ENCODE measurements around the gene IFFO2.

IFFO2 gene

GRCh38 chr1:18866846-18867245 is 89.6 kb downstream of the IFFO2 start:
- H3K4me3 ChIP-seq (ENCODE audit: low read length): no peak overlapping the region
- DNase-seq (ENCODE audit: low read depth): no peak
- no peak for TF ChIP-seq CTCF (IDR thresholded peaks at IDR 0.05; ENCODE audit: insufficient read depth, low read depth, low read length, missing control alignments)

GRCh38 chr1:18866314-18866713 is 90.2 kb downstream of the IFFO2 start:
- no peak for TF ChIP-seq CTCF (IDR thresholded peaks at IDR 0.05; ENCODE audit: insufficient read depth, low read depth, low read length, missing control alignments)
- DNase-seq (ENCODE audit: low read depth): no peak
- H3K4me3 ChIP-seq (ENCODE audit: low read length): no peak overlapping the region

DNA sequence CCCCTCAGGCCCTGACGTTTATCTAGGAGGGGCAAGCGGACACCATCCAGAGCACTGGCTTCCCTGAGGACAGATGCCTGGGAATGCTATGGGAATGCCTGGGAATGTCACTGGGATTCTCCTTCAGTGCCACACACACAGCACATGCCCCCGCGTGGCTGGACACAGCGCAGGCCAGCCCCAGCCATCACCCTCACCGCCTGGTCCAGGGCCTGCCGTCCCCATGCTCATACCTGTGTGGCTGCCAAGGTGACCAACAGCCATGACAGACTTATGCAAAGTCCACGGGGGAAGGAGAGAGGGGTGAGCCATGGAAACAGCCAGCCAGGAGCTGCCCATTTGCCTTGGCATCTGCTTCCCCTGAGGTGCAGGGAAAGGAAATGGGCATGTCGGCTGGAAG is 91.3 kb downstream of the IFFO2 start:
- DNase-seq (ENCODE audit: low read depth): no peak
- H3K4me3 ChIP-seq (ENCODE audit: low read length): no peak overlapping the region
- no peak for TF ChIP-seq CTCF (IDR thresholded peaks at IDR 0.05; ENCODE audit: insufficient read depth, low read depth, low read length, missing control alignments)

DNA sequence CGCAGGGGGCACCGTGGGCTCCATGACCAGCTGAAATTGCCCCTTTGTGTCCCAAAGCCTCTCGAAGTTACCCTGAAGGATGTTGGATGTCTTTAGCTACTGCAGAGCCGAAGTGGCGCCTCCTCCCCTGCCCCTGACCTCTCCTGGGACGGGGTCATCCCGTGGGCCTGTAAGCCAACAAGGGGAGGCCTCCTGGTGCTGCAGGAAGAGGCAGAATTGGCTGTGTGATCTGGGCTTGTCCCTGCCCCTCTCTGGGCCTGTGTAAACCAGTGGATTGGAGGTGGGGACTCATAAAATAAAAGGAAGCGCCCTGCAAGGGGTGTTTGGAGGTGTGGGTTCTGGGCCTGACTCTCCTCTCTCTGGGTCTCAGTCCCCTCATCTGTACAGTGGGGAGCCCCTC is 94.9 kb downstream of the IFFO2 start:
- DNase-seq (ENCODE audit: low read depth): no peak

DNA sequence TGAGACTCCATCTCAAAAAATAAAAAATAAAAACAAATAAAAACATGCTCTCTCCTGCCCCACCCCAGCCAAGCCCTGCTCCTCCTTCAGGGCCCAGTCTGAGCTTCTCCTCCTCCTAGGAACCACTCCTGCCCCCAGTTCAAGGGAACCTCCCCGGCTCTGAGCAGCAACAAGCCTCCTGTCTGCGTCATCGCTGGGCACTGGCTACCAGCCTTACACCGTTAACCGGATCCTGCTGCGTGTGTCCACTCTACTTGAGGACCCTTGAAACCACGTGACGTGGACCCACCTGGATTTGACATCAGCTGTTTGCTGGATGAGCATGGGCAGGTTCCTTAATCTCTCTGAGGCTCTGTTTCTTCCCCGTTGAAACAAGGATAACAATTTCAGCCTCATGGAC is 95.4 kb downstream of the IFFO2 start:
- DNase-seq (ENCODE audit: low read depth): no peak
- no peak for TF ChIP-seq CTCF (IDR thresholded peaks at IDR 0.05; ENCODE audit: insufficient read depth, low read depth, low read length, missing control alignments)
- no peak overlapping the region for H3K4me3 ChIP-seq (ENCODE audit: low read length)

More for the DNA sequence above, 94.9 kb downstream of the IFFO2 start:
- H3K4me3 ChIP-seq (ENCODE audit: low read length): no peak overlapping the region
- TF ChIP-seq CTCF (IDR thresholded peaks at IDR 0.05; ENCODE audit: insufficient read depth, low read depth, low read length, missing control alignments): no peak

- DNase-seq (ENCODE audit: low read depth): no peak
- TF ChIP-seq CTCF (IDR thresholded peaks at IDR 0.05; ENCODE audit: insufficient read depth, low read depth, low read length, missing control alignments): no peak
- H3K4me3 ChIP-seq (ENCODE audit: low read length): no peak within 1 kb of the TSS
Observed at GRCh38 chr1:18859560-18859959, 96.9 kb downstream of the IFFO2 start, which contains the start of gene TAS1R2. TSS of gene TAS1R2 (minus strand) at chr1:18859660. CDS start at chr1:18859660, 0 bp downstream.

- DNase-seq (ENCODE audit: low read depth): no peak
- TF ChIP-seq CTCF (IDR thresholded peaks at IDR 0.05; ENCODE audit: insufficient read depth, low read depth, low read length, missing control alignments): no peak
- H3K4me3 ChIP-seq (ENCODE audit: low read length): no peak overlapping the region
Observed at GRCh38 chr1:18858070-18858688, 98.3 kb downstream of the IFFO2 start.
